Measurements from ENCODE around the gene CCR6. TPM values are rescaled to one million over a fixed set of nuclear protein-coding genes. Genes with fewer than 3 reads are reported as not detected.
"Not testable (repeated sequence)": the region's sequence is repeated elsewhere in the genome, so short reads cannot be mapped to it uniquely, and the experiment has no call there.

Gene CCR6
- total and polyA plus RNA-seq, 7 donors: 0.46 to 7.7 TPM; not detected in 5

DNA sequence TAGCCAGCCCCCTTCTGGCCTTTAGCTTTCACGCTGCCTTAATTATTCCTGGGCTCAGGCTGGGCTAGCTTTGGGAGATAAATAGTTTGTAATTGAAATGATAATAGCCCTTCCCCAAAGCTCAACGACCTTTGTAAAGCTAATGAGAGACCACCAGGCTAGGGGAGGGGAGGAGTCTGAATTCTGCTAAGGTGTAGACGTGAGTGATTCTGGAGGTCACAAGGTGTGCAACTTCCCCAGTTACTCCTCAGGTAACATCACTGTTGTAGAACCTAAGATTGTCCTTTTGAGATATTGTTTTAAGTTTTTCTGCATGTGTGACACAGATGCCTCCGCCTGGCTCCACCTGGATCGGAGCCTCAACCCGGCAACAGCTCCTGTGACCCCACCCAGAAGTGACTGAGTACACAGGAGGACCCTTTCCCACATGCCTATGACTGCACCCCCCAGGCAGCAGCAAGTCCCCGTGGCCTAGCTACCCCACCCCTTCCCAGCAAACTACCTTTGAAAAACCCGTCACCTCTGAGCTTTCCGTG, 40.6 kb downstream of the CCR6 start:
- WGBS, 2 donors: 82% methylated on average over 9 of the region's 9 CpGs
- intact Hi-C loops (cut with DNase I): no loop called here
- Histone ChIP-seq H3K27me3 (no peaks in the 10 kb centered on the region), H3K4me3 (no peak overlapping the region), H3K36me3 (no peaks in the 10 kb centered on the region), H3K27ac (no peak overlapping the region), H3K4me1 (no peaks in the 10 kb centered on the region), H3K9me3 (no peaks in the 10 kb centered on the region)
- TF ChIP-seq POLR2AphosphoS5 (IDR thresholded peaks at IDR 0.05): no peak
- DNase-seq: no peak

DNA sequence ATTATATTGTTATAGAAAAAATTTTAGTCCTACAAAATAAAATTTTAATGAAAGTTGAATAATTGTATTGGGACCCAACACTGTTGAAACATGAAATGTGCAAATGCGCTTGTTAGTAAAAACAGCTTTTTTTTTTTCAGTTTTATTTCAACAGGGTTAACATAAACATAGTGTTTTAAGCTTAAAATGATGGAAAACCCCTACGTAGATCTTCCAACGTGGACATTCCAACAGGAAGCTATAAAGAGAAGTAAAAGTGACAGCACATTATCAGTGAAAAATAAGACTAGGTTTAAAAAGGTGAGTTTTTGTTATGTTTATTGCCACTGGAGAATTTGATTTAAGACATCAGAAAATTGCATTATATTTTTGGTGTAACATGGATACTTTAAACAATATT, 41.4 kb downstream of the CCR6 start:
- intact Hi-C loops (cut with DNase I): no loop called here
- no peak for DNase-seq
- Histone ChIP-seq H3K4me3 (no peak overlapping the region), H3K9me3 (no peaks in the 10 kb centered on the region), H3K27ac (no peak overlapping the region), H3K36me3 (no peaks in the 10 kb centered on the region), H3K27me3 (no peaks in the 10 kb centered on the region), H3K4me1 (no peaks in the 10 kb centered on the region)
- TF ChIP-seq EP300 (IDR thresholded peaks at IDR 0.05) (no peak), POLR2A (IDR thresholded peaks at IDR 0.05) (no peak), CTCF (IDR thresholded peaks at IDR 0.05) (no peak), POLR2AphosphoS5 (IDR thresholded peaks at IDR 0.05) (no peak)
- 65 to 68% methylated on average over 3 of the region's 3 CpGs for WGBS, 2 donors

DNA sequence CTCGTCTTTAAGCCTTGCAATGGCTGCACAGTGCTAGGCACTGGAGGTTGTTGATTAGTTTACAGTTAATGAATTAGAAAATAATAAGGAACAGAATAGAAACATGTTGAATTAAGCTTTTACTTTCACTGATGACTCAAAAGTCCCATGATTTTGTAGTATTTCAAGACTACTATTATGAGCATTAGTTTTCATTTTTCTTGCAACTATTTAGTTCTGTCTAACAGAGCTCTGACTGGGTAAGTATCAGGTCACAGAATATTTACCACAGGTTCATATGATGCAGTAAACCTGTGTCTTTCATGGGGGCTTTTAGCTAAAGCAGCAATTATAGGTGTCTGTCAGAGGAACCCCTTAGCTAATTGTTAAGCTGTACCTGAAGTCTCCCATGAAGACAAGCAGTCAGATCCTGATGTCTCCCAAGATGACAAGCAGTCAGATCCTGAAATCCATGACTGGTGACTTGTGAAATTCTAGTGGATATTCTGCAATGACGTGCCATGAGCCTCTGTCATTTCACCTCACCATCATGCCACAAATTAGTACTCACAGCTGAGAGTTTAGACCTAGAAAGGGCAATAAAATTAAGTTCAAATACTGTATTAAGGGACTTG, 43.1 kb downstream of the CCR6 start:
- Histone ChIP-seq H3K27ac (no peak overlapping the region), H3K27me3 (no peaks in the 10 kb centered on the region), H3K4me1 (no peaks in the 10 kb centered on the region), H3K36me3 (no peaks in the 10 kb centered on the region), H3K9me3 (no peaks in the 10 kb centered on the region), H3K4me3 (no peak overlapping the region)
- 82 to 92% methylated on average over 2 of the region's 2 CpGs for WGBS, 2 donors
- no peak for TF ChIP-seq POLR2AphosphoS5 (IDR thresholded peaks at IDR 0.05)
- no peak for TF ChIP-seq CTCF (IDR thresholded peaks at IDR 0.05)
- no peak for TF ChIP-seq POLR2A (IDR thresholded peaks at IDR 0.05)
- no peak for TF ChIP-seq EP300 (IDR thresholded peaks at IDR 0.05)
- intact Hi-C loops (cut with DNase I): no loop called here
- no peak for DNase-seq

- H3K27ac ChIP-seq; H3K4me3 ChIP-seq; DNase-seq; intact Hi-C loops (cut with DNase I); H3K27me3 ChIP-seq; H3K9me3 ChIP-seq; H3K36me3 ChIP-seq; H3K4me1 ChIP-seq: not testable (repeated sequence)
- 76 to 94% methylated on average over 8 to 9 of the region's 10 CpGs for WGBS, 2 donors
Observed at GRCh38 chr6:167167699-167168098, 44.8 kb downstream of the CCR6 start.

DNA sequence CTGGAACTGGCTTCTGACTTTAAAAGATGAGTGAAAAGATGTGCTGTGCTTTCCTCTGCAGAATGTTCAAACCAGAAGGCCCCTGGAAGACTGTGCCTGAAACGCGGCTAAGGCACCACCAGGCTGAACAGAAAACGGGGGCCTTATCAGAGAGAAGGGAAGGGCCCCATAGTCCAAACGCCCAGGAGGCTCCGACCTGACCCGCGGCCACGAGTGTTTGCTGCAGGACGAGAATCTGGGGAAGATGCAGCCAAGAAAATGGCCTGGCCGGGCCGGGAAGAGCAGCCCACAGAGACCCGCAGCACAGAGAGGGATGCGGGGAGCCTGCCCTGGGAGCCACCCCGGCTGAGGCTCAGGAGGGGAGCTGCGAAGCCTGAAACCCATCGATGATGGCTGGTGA, 45.4 kb downstream of the CCR6 start:
- H3K27ac ChIP-seq; H3K4me3 ChIP-seq; H3K27me3 ChIP-seq; intact Hi-C loops (cut with DNase I); H3K4me1 ChIP-seq; H3K36me3 ChIP-seq; DNase-seq; H3K9me3 ChIP-seq: not testable (repeated sequence)
- WGBS, 2 donors: 84 to 87% methylated on average over 13 of the region's 16 CpGs

DNA sequence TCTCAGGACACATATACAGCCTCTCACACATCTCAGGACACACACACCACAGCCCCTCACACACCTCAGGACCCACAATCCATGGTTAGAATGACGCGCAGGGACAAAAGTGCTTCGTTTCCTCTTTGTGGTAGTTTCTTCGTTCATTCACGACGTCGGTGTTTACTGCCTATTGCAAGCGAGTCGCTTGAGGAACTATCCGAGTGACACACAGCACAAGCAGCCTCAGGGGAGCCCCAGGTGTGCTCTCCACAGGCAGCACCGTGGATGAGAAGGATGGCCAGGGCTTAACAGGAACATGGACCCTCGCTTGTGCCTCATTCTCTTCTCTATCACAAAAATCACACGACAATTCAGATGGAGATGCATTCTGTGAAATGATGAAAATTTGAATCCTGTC, 47.0 kb downstream of the CCR6 start:
- H3K4me1 ChIP-seq; H3K27me3 ChIP-seq; H3K27ac ChIP-seq; intact Hi-C loops (cut with DNase I); DNase-seq; H3K4me3 ChIP-seq; H3K36me3 ChIP-seq; H3K9me3 ChIP-seq: not testable (repeated sequence)
- WGBS, 2 donors: 72 to 73% methylated on average over 3 to 4 of the region's 13 CpGs

- H3K27ac ChIP-seq; H3K27me3 ChIP-seq; H3K9me3 ChIP-seq; H3K36me3 ChIP-seq; DNase-seq; H3K4me1 ChIP-seq; intact Hi-C loops (cut with DNase I); H3K4me3 ChIP-seq: not testable (repeated sequence)
- 89 to 93% methylated on average over 11 of the region's 11 CpGs for WGBS, 2 donors
Observed at GRCh38 chr6:167171300-167171699, 48.4 kb downstream of the CCR6 start.

DNA sequence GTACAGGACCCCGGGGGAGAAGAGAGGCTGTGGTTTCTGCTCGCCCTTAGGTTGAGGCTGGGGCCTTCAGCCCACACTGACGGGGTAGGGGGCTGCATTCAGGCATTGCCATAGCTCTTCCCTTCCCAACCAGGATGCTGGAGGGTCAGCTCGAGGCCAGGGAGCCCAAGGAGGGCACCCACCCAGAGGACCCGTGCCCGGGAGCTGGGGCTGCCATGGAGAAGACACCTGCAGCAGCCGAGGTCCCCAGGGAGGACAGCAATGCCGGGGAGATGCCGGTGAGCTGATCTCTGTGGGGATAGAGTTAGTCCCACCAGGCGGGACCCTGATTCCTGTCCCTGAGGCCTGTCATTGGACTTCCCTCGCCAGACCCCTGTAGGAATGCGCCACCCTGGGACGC, 49.1 kb downstream of the CCR6 start:
- H3K27ac ChIP-seq; H3K4me1 ChIP-seq; DNase-seq; H3K9me3 ChIP-seq; H3K27me3 ChIP-seq; H3K36me3 ChIP-seq; intact Hi-C loops (cut with DNase I); H3K4me3 ChIP-seq: not testable (repeated sequence)
- WGBS, 2 donors: 84 to 88% methylated on average over 13 of the region's 13 CpGs

DNA sequence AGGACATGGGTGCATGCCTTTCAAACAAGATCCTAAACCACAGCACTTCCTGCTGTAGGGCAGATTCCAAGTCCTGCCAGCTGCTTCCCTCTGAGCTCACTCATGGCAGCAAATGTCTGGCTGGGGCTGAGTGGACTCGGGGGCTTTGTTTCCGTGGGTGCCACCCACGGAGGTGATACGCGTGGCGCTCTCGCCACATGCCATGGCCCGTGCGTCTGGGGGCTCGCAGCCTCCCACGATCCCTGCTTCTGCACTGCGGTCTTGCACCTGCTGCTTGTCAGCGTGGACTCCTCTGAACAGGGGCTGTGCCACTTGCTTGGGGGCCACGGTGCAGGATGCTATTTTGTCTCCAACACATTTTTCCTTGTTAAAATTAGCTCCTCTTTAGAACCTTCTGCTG, 54.4 kb downstream of the CCR6 start:
- H3K36me3 ChIP-seq; H3K27me3 ChIP-seq; H3K4me1 ChIP-seq; H3K4me3 ChIP-seq; H3K9me3 ChIP-seq; H3K27ac ChIP-seq; intact Hi-C loops (cut with DNase I); DNase-seq: not testable (repeated sequence)
- WGBS, 2 donors: 90 to 93% methylated on average over 14 of the region's 14 CpGs

- intact Hi-C loops (cut with DNase I); H3K36me3 ChIP-seq; H3K4me3 ChIP-seq; DNase-seq; H3K27me3 ChIP-seq; H3K9me3 ChIP-seq; H3K4me1 ChIP-seq; H3K27ac ChIP-seq: not testable (repeated sequence)
- WGBS, 2 donors: 89 to 91% methylated on average over 24 to 25 of the region's 31 CpGs
Observed at GRCh38 chr6:167178896-167179655, 56.2 kb downstream of the CCR6 start.

Data from sigmoid colon (tissue), 7 donors.